Breast epithelium (tissue), 3 donors: ENCODE results near the gene CFAP20DC.

Experiments
- POLR2A ChIP-seq: fragments of 450-650 bp; IDR thresholded peaks from one replicate; pipeline ENCODE4 v1.6.1; 2016; ENCODE audit warnings: antibody characterized with exemption, mild to moderate bottlenecking, moderate library complexity
- TF ChIP-seq, protein P1 (sequence below), 3 donors: fragments of 450-650 bp; IDR thresholded peaks; one replicate each; pipeline ENCODE4 v1.5.1; 2016 to 2017; ENCODE audit warnings: antibody characterized with exemption in 3 of 3, mild to moderate bottlenecking in 3 of 3, moderate library complexity in 3 of 3

GRCh38 chr3:58861551-58861950, 188.3 kb downstream of the CFAP20DC start:
- TF ChIP-seq, protein P1, sequence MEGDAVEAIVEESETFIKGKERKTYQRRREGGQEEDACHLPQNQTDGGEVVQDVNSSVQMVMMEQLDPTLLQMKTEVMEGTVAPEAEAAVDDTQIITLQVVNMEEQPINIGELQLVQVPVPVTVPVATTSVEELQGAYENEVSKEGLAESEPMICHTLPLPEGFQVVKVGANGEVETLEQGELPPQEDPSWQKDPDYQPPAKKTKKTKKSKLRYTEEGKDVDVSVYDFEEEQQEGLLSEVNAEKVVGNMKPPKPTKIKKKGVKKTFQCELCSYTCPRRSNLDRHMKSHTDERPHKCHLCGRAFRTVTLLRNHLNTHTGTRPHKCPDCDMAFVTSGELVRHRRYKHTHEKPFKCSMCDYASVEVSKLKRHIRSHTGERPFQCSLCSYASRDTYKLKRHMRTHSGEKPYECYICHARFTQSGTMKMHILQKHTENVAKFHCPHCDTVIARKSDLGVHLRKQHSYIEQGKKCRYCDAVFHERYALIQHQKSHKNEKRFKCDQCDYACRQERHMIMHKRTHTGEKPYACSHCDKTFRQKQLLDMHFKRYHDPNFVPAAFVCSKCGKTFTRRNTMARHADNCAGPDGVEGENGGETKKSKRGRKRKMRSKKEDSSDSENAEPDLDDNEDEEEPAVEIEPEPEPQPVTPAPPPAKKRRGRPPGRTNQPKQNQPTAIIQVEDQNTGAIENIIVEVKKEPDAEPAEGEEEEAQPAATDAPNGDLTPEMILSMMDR (IDR thresholded peaks at IDR 0.05) = no peak
- TF ChIP-seq POLR2A = no peak
